Measurements from ENCODE around the gene ITGB7.

DNA sequence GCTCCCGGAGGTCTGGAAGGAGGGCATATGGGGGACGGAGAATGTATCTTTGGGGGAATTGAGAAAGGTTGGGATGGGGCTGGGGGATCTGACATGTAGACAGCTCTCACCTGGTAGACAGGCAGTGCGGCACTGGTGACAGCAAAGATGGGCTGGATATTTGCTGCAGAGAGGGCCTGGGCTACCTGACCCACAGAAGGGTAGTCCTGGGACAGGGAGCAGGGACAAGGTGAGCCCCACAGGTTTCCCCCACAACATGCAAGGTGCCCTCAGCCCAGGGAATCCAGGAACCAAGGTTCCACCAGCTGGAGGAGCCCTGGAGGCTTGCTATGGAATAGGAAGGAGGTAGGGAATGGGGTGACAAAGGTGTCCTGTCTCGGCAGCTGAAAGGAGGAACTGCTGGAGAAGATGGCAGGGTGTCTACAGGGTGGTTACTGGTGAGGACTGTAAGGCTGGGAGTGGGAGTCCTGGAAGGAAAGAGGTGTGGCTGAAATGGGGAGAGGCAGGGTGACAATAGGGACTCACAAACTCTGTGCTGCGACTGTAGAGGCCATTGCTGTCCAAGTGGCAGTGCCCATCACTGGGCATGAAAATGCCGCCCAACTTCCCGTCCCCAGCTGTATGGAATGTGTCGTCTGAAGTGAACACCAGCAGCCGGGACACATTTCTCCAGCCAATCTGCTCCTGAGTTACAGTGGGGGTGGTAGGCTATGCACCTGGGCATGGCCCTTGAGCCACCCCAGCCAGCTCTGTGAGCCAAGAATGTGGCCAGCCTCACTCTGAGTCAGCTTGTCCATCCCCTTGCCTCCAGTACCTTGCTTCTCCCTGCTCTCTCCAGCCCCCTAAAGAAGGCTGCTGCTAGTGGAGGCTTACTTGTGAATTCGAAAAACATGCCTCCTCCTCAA is 11.3 kb downstream of the ITGB7 start:
- TF ChIP-seq, protein P1, sequence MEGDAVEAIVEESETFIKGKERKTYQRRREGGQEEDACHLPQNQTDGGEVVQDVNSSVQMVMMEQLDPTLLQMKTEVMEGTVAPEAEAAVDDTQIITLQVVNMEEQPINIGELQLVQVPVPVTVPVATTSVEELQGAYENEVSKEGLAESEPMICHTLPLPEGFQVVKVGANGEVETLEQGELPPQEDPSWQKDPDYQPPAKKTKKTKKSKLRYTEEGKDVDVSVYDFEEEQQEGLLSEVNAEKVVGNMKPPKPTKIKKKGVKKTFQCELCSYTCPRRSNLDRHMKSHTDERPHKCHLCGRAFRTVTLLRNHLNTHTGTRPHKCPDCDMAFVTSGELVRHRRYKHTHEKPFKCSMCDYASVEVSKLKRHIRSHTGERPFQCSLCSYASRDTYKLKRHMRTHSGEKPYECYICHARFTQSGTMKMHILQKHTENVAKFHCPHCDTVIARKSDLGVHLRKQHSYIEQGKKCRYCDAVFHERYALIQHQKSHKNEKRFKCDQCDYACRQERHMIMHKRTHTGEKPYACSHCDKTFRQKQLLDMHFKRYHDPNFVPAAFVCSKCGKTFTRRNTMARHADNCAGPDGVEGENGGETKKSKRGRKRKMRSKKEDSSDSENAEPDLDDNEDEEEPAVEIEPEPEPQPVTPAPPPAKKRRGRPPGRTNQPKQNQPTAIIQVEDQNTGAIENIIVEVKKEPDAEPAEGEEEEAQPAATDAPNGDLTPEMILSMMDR (IDR thresholded peaks at IDR 0.05; ENCODE audit: insufficient read depth, low read length): no peak
- TF ChIP-seq, protein P2, sequence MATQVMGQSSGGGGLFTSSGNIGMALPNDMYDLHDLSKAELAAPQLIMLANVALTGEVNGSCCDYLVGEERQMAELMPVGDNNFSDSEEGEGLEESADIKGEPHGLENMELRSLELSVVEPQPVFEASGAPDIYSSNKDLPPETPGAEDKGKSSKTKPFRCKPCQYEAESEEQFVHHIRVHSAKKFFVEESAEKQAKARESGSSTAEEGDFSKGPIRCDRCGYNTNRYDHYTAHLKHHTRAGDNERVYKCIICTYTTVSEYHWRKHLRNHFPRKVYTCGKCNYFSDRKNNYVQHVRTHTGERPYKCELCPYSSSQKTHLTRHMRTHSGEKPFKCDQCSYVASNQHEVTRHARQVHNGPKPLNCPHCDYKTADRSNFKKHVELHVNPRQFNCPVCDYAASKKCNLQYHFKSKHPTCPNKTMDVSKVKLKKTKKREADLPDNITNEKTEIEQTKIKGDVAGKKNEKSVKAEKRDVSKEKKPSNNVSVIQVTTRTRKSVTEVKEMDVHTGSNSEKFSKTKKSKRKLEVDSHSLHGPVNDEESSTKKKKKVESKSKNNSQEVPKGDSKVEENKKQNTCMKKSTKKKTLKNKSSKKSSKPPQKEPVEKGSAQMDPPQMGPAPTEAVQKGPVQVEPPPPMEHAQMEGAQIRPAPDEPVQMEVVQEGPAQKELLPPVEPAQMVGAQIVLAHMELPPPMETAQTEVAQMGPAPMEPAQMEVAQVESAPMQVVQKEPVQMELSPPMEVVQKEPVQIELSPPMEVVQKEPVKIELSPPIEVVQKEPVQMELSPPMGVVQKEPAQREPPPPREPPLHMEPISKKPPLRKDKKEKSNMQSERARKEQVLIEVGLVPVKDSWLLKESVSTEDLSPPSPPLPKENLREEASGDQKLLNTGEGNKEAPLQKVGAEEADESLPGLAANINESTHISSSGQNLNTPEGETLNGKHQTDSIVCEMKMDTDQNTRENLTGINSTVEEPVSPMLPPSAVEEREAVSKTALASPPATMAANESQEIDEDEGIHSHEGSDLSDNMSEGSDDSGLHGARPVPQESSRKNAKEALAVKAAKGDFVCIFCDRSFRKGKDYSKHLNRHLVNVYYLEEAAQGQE (IDR thresholded peaks at IDR 0.05; ENCODE audit: insufficient replicate concordance, low read depth): no peak
- TF ChIP-seq POLR2AphosphoS5 (IDR thresholded peaks at IDR 0.05; ENCODE audit: low read depth) (no peak), GABPA (IDR thresholded peaks at IDR 0.05; ENCODE audit: low read depth) (no peak), SPI1 (IDR thresholded peaks at IDR 0.05; ENCODE audit: borderline replicate concordance, low read depth) (no peak)
